Stimulated activated CD4-positive, alpha-beta T cell treated with anti-CD3 and anti-CD28 coated beads, Interleukin-4, amount 100 ng/mL, for 24 hours (primary cell): ENCODE data around the gene OR12D2.
"Not testable (repeated sequence)": the region's sequence is repeated elsewhere in the genome, so short reads cannot be mapped to it uniquely, and the experiment has no call there.

Experiments used
- DNase-seq: peaks from one replicate; pipeline ENCODE4 v3.0.0-alpha.2; 2020

OR12D2 gene, protein sequence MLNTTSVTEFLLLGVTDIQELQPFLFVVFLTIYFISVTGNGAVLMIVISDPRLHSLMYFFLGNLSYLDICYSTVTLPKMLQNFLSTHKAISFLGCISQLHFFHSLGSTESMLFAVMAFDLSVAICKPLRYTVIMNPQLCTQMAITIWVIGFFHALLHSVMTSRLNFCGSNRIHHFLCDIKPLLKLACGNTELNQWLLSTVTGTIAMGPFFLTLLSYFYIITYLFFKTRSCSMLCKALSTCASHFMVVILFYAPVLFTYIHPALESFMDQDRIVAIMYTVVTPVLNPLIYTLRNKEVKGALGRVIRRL

DNA sequence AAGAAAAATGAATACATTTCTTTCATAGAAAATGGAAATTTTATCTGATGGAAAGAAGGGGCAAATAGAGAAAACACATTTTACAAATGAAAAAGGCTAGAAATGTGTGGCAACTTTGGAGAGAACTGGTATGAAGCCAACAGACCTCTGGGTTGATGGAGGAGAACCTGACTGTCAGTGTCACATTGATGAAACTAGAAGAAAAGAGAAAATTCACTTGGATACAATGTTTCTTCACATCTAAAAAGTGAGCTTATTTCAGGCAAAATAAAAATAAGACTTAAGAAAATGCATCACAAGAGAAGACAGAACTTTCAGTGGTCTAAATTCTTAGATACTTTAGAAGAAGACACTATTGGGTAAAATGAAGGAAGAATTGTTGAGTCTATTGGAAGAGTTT is at the start of gene OR12D2:
OR12D2 (plus strand) TSS at position 301 of the 400 bp plus-strand sequence. CDS start 1,069 bp downstream, outside the sequence.
- no peak for DNase-seq

DNA sequence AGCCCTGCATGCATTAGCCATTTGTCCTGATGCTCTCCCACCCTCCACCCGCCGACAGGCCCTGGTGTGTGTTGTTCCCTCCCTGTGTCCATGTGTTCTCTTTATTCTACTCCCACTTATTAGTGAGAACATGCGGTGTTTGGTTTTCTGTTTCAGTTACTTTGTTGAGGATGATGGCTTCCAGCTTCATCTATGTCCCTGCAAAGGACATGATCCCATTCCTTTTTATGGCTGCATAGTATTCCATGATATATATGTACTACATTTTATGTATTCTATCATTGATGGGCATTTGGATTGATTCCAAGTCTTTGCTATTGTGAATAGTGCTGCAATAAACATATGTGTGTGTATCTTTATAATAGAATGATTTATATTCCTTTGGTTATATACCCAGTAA is 46.1 kb upstream of the OR12D2 start:
- DNase-seq = not testable (repeated sequence)

DNA sequence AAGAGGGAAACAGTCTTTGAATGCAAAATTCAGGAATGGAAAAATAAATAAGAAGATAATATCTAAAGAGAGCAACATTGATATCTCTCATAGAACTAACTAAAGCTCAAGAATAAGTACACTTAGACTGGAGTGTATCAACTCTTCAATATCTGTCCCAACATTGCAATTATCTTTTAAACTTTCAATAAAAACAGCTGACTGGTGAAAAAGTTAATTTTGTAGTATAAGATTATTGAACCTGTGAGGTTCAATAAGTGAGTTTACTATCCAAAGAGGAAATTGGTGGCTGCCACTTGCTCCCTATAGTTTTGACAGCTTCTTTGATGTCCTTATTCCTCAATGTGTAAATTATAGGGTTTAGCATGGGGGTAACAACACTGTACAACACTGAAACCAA is 40.5 kb upstream of the OR12D2 start:
- DNase-seq = no peak

DNA sequence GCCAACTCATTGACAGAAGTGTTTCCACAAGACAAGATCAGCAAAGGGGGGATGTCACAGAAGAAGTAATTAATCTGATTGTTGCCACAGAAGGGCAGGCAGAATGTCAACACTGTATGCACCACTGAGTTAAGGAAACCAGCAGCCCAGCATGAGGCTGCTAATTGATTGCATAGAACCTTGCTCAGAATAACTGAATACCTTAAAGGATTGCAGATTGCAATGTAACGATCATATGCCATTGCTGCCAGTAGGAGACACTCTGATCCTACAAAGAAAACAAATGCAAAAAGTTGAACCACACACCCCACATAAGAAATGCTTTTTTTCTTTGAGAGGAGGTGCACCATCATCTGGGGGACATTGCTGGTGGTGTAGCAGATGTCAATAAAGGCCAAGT is 39.8 kb upstream of the OR12D2 start:
- DNase-seq = no peak

DNA sequence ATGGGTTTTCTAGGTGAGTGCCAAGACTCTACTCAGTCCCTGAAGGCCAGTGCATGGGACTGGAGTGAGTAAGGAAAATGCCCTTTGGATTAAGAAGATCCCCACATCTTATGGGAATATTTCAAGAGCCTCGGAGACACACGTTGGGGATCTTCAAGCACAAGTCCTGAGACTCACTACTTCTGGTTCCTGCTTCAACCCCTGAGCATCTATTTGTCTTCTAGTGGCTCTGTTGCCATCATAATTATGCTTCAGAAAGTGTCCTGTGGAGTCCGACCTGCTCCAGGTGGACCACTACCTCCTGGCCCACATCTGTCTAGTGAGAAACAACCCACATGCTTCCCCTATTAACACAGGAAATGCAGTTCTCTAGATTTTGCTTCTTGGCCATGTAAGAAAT is 26.7 kb upstream of the OR12D2 start, which contains the start of gene OR5V1:
OR5V1 (minus strand) TSS at position 101 of the 400 bp plus-strand sequence. CDS start 12,670 bp downstream, outside the sequence.
- no peak for DNase-seq

DNA sequence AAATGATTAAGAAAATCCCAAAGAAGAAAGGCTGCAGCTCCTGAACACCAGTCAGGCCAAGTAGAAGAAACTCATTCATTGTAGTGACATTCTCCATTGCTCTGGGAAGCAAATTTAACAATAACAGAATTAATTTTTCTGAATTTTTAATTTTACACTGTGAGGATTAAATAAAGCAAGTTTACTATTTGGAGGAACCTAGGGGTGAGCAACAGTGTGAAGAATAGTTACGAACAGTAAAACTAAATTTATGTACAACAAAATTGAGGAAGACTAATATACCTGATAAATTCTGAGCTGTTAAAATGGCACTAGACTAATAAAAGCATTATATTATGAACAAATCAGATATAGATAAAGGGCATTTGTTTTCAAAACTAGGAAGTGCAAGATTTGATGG is 20.2 kb upstream of the OR12D2 start, which contains the start of gene OR12D3:
OR12D3 (minus strand) TSS at position 101 of the 400 bp plus-strand sequence; CDS start at position 97, 4 bp downstream.
- DNase-seq = no peak

DNA sequence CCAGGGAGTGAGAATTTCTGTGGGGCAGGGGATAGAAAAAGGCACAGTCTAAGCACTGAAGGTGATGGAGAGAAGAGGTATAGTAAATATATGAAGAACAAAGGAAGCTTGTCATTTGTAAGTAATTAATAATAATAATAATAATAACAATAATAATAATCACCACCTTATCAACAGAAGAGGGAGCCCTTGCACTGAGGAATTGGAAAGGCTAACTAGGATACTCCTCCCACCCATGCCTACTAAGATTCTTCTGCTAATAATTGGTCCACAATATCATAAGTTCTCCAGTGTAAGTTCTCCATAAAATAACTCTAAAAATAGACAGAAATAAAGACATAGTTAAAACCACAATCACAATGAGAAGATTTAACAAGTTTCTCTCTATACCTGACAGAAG is 19.4 kb upstream of the OR12D2 start:
- no peak for DNase-seq

DNA sequence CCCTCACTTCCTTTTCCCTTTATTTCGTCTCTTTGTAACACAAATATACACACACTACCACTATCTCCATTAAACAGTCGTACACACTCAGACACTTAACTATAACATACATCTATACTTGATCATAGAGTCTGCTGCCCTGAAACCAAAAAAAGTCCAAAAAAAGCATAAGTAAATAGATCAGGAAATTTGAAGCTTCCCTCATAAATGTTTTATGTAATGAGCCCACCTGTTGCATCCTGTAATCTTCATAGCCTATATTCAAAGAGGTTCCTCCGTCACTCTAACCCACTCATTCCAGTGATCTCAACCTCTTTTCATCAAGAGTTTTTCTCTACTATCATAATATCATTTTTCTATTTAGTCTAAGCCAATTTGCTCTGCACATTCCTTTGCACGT is 6.9 kb upstream of the OR12D2 start:
- DNase-seq = no peak

DNA sequence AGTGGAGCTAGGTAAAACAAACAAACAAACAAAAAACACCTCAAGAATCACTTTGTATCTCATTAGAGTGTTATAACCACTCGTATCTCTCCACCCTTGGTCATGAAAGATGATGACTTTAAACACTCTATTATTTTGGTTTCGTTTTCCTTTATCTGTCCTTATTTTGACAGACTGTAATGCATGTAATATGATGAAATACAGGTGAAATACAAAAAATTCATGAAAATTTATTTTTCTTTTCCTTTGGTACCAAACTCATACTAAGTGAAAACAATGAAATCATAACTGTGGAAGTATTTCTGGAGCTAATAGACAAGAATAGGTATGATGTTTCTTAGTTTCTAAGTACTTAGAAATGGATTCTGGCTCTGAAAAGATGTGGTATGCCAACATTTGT is 4.1 kb downstream of the OR12D2 start:
- DNase-seq = no peak

DNA sequence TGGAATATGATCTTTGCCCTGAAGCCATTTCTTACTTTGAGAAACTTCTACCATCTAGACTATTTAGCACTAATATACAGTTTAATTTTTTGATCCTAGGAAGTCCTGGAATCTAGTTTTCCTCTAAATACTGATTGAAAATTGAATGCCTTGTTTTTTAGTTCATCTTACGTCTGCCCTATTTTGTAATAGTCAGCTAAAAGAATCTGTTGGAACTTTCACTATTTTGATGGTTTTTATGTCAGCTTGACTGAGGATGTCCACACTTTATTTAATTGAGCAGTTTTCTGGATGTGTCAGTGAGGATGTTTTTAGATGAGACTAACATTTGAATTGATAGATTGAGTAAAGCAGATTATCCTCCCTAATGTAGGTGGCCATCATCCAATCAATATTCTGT is 8.4 kb downstream of the OR12D2 start:
- DNase-seq = no peak

DNA sequence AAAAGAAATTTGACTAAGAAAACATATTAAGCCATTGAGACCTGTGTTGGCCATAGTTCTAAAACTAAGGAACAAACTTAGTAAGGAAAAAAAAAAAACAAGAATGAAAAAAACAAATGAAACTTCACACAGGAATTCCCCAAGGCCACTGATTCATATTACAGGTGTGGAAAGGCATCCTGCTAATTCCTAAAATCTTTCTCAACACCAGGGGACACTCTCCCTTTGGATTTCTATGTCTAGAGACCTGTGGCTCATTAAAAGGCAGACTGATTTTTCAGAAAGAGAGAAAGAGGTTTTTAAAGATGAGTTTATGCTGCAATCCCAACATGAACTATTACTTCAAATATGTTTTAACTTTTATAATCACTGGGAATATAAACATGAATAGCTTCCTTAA is 19.2 kb downstream of the OR12D2 start, which contains the start of gene OR12D1:
OR12D1 (plus strand) TSS at position 341 of the 400 bp plus-strand sequence.
- no peak for DNase-seq

DNA sequence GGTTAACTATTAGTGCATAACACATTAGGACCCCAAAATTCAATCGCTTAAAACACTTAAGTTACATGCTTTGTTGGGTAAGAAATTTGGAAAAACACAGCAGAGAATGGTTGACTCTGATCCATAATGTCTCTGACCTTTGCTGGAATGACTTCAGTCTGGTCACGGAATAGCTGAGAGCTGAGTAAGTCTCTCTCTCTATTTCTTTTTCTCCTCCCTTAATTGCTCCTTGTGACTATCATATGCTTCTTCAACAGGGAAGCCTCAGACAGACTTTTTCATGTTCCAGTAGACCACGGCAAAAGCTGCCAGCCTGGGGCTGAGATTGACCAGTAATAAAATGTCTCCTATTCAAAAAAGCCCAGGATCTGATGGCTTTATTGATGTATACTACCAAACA is 24.1 kb downstream of the OR12D2 start:
- DNase-seq = no peak

DNA sequence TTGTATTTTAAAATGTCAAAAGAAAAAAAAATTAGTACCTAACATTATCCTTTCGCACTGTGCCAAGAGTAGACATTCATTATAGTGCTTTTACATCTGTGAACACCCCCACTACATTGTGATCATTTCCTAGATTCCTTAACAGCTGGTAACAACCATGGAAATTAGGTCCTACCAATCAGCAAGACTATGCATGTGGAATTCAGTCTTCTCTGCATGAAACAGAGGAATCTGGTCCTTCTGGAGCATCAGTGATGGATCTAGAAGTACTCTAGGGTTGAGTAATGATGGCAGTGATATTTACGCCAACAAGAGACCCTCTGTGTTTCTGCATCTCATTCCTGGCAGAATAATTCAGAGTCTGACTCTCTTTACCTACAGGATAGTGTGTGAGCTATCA is 28.7 kb downstream of the OR12D2 start:
- no peak for DNase-seq

DNA sequence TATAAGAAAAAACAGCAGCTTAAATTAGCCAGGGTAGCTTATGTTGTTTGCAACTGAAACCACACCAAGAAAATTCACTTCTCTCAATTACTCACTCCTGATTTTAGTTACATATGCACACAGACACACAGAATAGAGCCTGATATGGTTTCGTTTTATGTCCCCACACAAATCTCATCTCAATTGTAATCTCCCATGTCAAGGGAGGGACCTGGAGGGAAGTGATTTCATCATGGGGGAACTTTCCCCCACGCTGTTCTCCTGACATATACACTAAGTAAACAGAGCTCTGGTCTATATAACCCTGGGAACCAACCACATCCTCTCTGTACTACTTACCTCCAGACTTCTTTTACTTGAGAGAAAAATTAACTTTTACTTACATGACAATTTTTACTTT is 29.1 kb downstream of the OR12D2 start:
- no peak for DNase-seq

DNA sequence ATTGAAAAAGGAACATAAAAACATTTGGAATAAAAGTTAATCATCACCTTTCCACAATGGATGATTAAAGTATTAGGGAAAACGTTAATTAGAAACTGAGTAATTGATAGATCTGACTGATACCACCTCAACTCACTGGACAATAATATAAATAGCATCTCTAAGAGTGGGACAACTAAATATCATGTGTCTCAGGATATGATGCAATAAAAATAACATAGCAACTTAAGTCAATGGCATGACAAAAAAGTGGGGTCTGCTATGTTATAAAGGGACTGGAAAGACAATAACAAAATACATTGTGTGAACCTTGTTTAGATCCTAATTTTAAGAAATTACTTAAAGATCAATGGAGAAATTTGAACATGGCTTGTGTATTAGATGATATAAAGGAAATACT is 29.6 kb downstream of the OR12D2 start:
- no peak for DNase-seq

DNA sequence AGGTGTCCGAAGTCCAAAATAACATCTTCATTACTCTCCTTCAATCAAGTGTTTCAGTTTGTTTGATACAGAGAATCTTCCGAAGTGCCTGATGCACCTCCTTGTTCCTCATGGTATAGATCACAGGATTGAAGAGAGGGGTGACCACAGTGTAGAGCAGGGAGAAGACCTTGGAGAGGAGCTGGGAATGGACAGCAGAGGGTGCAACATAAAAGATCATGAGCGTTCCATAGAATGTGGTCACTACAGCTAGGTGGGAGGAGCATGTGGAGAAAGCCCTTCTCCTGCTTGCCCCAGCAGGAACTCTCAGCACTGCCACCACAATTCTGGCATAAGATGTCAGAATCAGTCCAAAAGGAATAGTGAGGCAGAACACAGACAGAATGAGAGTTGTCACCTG is 31.2 kb downstream of the OR12D2 start:
- DNase-seq = no peak

DNA sequence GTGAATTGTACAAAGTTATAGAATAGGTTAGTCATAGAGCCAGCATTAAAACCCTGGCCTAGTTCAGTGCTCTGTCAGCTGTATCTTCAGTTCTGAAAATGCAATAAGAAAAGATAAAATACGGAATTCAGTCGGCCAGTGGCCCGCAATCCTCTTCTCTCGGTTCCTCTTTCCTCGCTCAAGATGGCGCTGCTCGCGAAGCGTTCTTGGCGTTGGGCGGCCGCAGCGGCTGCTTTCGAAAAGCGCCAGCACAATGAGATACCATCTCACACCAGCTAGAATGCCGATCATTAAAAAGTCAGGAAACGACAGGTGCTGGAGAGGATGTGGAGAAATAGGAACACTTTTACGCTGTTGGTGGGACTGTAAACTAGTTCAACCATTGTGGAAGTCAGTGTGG is 41.3 kb downstream of the OR12D2 start:
- not testable (repeated sequence) for DNase-seq

DNA sequence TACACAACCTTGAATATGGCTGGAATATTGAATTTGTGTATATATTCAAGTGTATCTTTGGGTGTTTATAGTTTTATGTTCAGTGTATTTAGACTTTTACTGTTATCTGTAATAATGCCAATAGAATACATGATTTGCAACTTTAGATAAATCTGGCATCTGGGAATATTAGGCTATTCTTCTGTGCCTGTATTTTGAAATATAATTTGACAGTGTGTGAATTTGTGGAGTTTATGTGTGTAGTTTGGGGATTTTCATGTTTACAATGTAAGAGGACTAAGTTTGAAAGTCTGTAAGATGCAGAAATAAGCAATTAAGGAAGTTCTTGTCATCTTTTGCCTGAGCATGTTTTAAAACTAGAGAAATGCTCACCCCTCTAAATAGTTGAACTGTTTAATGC is 43.6 kb downstream of the OR12D2 start, which contains the start of gene OR10C1:
OR10C1 (plus strand) TSS at position 301 of the 400 bp plus-strand sequence. CDS start 710 bp downstream, outside the sequence.
- no peak for DNase-seq

DNA sequence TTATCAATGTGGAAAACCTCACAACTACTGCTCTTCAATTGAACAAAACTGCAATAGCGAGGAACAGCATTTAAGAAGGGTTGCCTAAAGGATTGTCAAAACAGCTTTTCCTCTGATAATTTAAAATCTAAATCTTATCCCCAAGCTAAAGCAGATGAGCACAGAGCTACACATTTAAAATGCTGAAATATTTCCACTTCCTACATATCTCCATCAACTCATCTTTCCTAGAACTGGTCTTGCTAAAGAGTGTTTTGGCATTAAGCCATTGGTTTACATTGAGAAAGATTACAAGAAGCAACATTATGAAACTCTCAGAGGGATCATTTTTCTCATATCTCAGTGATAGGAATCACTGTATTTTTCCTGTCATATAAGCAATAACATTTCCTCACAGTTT is 47.3 kb downstream of the OR12D2 start:
- DNase-seq = no peak

DNA sequence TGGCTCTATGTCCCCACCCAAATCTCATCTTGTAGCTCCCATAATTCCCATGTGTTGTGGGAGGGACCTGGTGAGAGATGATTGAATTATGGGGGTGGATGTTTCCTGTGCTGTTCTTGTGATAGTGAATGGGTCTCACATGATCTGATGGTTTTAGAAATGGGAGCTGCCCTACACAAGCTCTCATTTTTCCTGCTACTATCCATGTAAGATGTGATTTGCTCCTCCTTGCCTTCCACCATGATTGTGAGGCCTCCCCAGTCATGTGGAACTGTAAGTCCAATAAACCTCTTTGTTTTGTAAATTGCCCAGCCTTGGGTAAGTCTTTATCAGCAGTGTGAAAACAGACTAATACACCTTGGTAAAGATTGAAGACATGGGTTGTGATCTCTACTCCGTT is 48.6 kb downstream of the OR12D2 start:
- not testable (repeated sequence) for DNase-seq
